Midbrain (tissue), 1 donor: ENCODE measurements around the gene TTC1.
"Not testable (repeated sequence)": the region's sequence is repeated elsewhere in the genome, so short reads cannot be mapped to it uniquely, and the experiment has no call there.

Experiments used
- DNase-seq: peaks from one replicate; lab custom pipeline; 2025; lab: John Stamatoyannopoulos, UW

The TTC1 gene

GRCh38 chr5:159995907-159996306 lies 13.0 kb upstream of the TTC1 start:
- no peak for DNase-seq

- no peak for DNase-seq
Measured at GRCh38 chr5:160001457-160001856, 7.5 kb upstream of the TTC1 start.

GRCh38 chr5:160007514-160007913 lies 1.4 kb upstream of the TTC1 start:
- DNase-seq: no peak

GRCh38 chr5:160008529-160008876 lies 436 bp upstream of the TTC1 start:
- DNase-seq: not testable (repeated sequence)

- no peak for DNase-seq
Measured at GRCh38 chr5:160009591-160009989, 651 bp downstream of the TTC1 start.

GRCh38 chr5:160011471-160011870 lies 2.5 kb downstream of the TTC1 start:
- DNase-seq: no peak

- DNase-seq: not testable (repeated sequence)
Measured at GRCh38 chr5:160014197-160014596, 5.3 kb downstream of the TTC1 start.

GRCh38 chr5:160018945-160019625 lies 10.1 kb downstream of the TTC1 start:
- no peak for DNase-seq

GRCh38 chr5:160020266-160020770 lies 11.4 kb downstream of the TTC1 start:
- no peak for DNase-seq

- DNase-seq: no peak
Measured at GRCh38 chr5:160020964-160021363, 12.0 kb downstream of the TTC1 start.

GRCh38 chr5:160021831-160022446 lies 13.0 kb downstream of the TTC1 start:
- peak; percentile 82 for DNase-seq

GRCh38 chr5:160023007-160023907 lies 14.3 kb downstream of the TTC1 start:
- DNase-seq: no peak

- no peak for DNase-seq
Measured at GRCh38 chr5:160023908-160024630, 15.1 kb downstream of the TTC1 start.

- DNase-seq: no peak
Measured at GRCh38 chr5:160029004-160029403, 20.1 kb downstream of the TTC1 start.

GRCh38 chr5:160029540-160030139 lies 20.7 kb downstream of the TTC1 start:
- no peak for DNase-seq

- no peak for DNase-seq
Measured at GRCh38 chr5:160030631-160031377, 21.9 kb downstream of the TTC1 start.

GRCh38 chr5:160033546-160034252 lies 24.8 kb downstream of the TTC1 start:
- no peak for DNase-seq

GRCh38 chr5:160036243-160036642 lies 27.3 kb downstream of the TTC1 start:
- DNase-seq: peak; percentile 50

- no peak for DNase-seq
Measured at GRCh38 chr5:160036884-160037283, 27.9 kb downstream of the TTC1 start.

- no peak for DNase-seq
Measured at GRCh38 chr5:160039810-160040470, 31.0 kb downstream of the TTC1 start.
